Spleen (tissue), 11 donors: Measurements from ENCODE around the gene PLXNA3. TPM values are rescaled to one million over a fixed set of nuclear protein-coding genes. Genes with fewer than 3 reads are reported as not detected.
A peak's percentile ranks its signal among the peaks of the same experiment; 100 is the strongest.

Experiments used
- DNase-seq: peaks from one replicate; pipeline ENCODE4 v3.0.0-alpha.2; 2020
- H3K27ac ChIP-seq, 8 donors: fragments of 200-600 bp; sonication (generic) in 7 of 8; 1 replicate in 4 of 8; 2 replicates in 4 of 8; pipeline versions ENCODE4 v1.5.0 to v1.8.0; 2016 to 2021; ENCODE audit warnings: inconsistent platforms in 4 of 8, mild to moderate bottlenecking in 4 of 8, moderate library complexity in 1 of 8
- H3K27me3 ChIP-seq, 7 donors: fragments of 200-600 bp; sonication (generic) in 6 of 7; replicated peaks in 1 of 7; 1 replicate in 4 of 7; 2 replicates in 3 of 7; pipeline versions ENCODE4 v1.5.0 to v1.8.0; 2016 to 2021; ENCODE audit warnings: inconsistent platforms in 3 of 7, mild to moderate bottlenecking in 1 of 7
- H3K36me3 ChIP-seq, 6 donors: fragments of 200-600 bp; sonication (generic) in 5 of 6; 1 replicate in 4 of 6; 2 replicates in 2 of 6; pipeline versions ENCODE4 v1.5.0 to v1.8.0; 2016 to 2021; ENCODE audit warnings: inconsistent platforms in 2 of 6
- H3K4me1 ChIP-seq, 6 donors: fragments of 200-600 bp; sonication (generic) in 5 of 6; 1 replicate in 3 of 6; 2 replicates in 3 of 6; pipeline versions ENCODE4 v1.5.0 to v1.8.0; 2016 to 2021; ENCODE audit warnings: inconsistent platforms in 3 of 6
- H3K4me3 ChIP-seq, 8 donors: fragments of 200-600 bp; sonication (generic) in 7 of 8; 1 replicate in 4 of 8; 2 replicates in 4 of 8; pipeline versions ENCODE4 v1.5.0 to v1.8.0; 2016 to 2021; ENCODE audit warnings: inconsistent platforms in 4 of 8, mild to moderate bottlenecking in 4 of 8, moderate library complexity in 2 of 8
- H3K9me3 ChIP-seq, 8 donors: fragments of 200-600 bp; sonication (generic) in 7 of 8; 1 replicate in 4 of 8; 2 replicates in 4 of 8; pipeline versions ENCODE4 v1.5.0 to v1.8.0; 2016 to 2021; ENCODE audit warnings: inconsistent platforms in 4 of 8
- CTCF ChIP-seq, 11 experiments: fragments of 200-600 bp in 7 of 11; fragments of 450-650 bp in 4 of 11; sonication (generic) in 4 of 11; IDR thresholded peaks in 8 of 11; conservative IDR thresholded peaks in 3 of 11; 1 replicate in 7 of 11; 2 replicates in 4 of 11; pipeline versions ENCODE4 v1.4.0 to v1.8.0; 2016 to 2021; ENCODE audit warnings: antibody characterized with exemption in 11 of 11, inconsistent platforms in 4 of 11, mild to moderate bottlenecking in 1 of 11
- POLR2A ChIP-seq, 3 donors: fragments of 450-650 bp; IDR thresholded peaks; one replicate each; pipeline ENCODE4 v1.5.1; 2017; ENCODE audit warnings: antibody characterized with exemption in 3 of 3, mild to moderate bottlenecking in 1 of 3
- POLR2AphosphoS5 ChIP-seq, 3 donors: sonication (generic); formaldehyde crosslinking; IDR thresholded peaks; one replicate each; pipeline ENCODE4 v1.5.1; 2017; ENCODE audit warnings: antibody characterized with exemption in 3 of 3
- WGBS, 5 donors: extraction: QIAGEN DNeasy Blood & Tissue Kit in 3 of 5; methylation state at CpG; one replicate each; pipeline versions ENCODE4 v1.1.5 to v1.1.7; 2013 to 2018; 5-methylcytosine and 5-hydroxymethylcytosine counted together
- intact Hi-C: fragments of 100-400 bp; cut with DNase I; formaldehyde crosslinking; loops from one replicate; pipeline ENCODE4 v1.15.0; 2023; ENCODE audit warnings: low total_unique reads
- polyA plus RNA-seq, 3 donors: library from polyadenylated mRNA; stranded (reverse); fragments of 200-250 nt; gene quantifications; one replicate each; pipeline ENCODE4 v1.2.1, GENCODE V29; 2013
- total RNA-seq, 7 donors: library from RNA; depleted of rRNA in 3 of 7; stranded (reverse); fragments of >200 nt in 3 of 7; fragmentation: NEBNext Ultra II Directional in 4 of 7; extraction: Animal tissue kit (Norgen Biotek cat#: 25700) in 4 of 7; gene quantifications; one replicate each; pipeline versions ENCODE4 v1.1.0 to v1.2.1, GENCODE V29; 2016 to 2021
- donor health status: healthy with polysubstance abuse.
- donor health status: DM: no; HTN: no; CAD: no; lungs with moderate emphysema.
- donor health status: DM: no; HTN: no; CAD: no.
- donor health status: Bipolar disorder and iron deficiency.
- donor health status: healthy.
- donor health status: DM: no; HTN: no; CAD: no.
- donor health status: DM: yes; HTN: yes; CAD: no.

Gene PLXNA3
- total and polyA plus RNA-seq, 10 donors: 2.5 to 46.8 (median 14.7) TPM

DNA sequence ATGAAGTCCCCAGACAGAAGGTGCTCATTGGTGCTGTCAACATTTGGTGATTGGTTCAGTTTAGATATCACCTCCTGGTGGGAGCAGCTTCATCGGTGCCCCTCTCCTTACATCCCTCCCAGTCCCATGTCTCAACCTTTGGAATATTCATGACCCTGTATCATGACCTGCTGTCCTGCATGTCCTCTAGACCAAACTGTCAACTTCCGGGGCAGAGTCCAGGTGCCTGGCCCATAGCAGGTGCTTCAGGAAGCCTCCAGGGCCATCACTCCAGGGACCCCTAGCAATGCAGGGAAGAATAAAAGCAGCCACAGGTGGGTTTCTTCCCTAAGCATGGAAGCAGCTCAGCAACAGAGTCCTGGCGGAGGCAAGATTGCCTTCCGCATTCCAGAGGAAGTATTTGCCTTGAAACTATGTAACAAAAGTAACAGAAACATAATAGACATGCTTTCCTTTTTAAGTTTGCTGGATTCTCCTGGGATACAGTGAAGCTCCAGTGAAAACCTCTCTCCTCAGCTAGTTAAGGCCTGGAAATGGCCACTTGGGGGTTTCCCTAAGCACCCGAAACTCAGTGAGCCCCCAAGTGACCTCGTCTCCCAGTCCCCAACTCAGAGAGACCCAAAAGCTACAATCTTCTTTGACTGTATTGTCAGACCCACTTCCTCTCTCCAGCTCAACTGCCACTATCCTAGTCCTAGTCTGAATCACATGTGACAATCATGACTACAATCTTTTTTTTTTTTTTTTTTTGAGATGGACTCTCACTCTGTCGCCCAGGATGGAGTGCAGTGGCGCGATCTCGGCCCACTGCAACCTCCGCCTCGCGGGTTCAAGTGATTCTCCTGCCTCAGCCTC, 30.9 kb upstream of the PLXNA3 start:
- H3K9me3 ChIP-seq: no peaks in the 10 kb centered on the region
- intact Hi-C loops: no loop called here
- no peaks in the 10 kb centered on the region for H3K27me3 ChIP-seq
- peaks cover 3 to 58% (median 24%) of the 10 kb centered on the region in 6 donors for H3K4me1 ChIP-seq
- peak overlapping the region in 3 of 8 donors; percentile 62 to 86 (median 76) for H3K4me3 ChIP-seq
- peak overlapping the region in 5 of 8 donors; percentile 32 to 94 (median 92) for H3K27ac ChIP-seq
- peaks cover 0 to 7% (median 4%) of the 10 kb centered on the region in 6 donors for H3K36me3 ChIP-seq
- TF ChIP-seq CTCF (IDR thresholded peaks at IDR 0.05 in 8 of 11, conservative IDR thresholded peaks at IDR 0.05 in 3 of 11): no peak
- TF ChIP-seq POLR2A (IDR thresholded peaks at IDR 0.05): no peak
- no peak for TF ChIP-seq POLR2AphosphoS5 (IDR thresholded peaks at IDR 0.05)
- no peak for DNase-seq
- WGBS, 5 donors: 68 to 84% (median 82%) methylated on average over 11 to 13 of the region's 13 CpGs

GRCh38 chrX:154428176-154429171, 29.6 kb upstream of the PLXNA3 start, which contains the start of gene ATP6AP1:
TSS of gene ATP6AP1 (plus strand) at chrX:154428677. CDS start at chrX:154428693, 16 bp downstream.
- peaks cover 0 to 20% (median 12%) of the 10 kb centered on the region in 6 donors for H3K36me3 ChIP-seq

DNA sequence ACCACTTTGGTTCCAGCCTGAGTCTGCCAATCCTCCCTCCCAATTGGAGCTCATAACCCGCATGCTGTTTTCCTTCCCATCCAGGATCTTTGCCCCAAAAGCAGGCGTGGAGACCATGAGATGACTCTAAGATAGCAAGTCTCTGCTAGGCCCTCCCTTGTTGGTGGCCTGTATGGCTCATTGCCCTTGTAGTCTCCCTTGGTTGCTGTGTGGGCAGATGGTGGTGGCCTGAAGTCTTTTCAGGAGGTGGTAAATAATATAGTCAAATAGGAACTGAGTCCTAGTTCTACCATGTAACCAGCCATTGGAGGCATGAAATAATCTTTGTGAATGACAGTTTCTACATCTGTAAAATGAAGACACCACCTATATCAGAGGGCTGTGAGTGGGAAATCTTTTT, 28.4 kb upstream of the PLXNA3 start:
- peaks cover 0 to 33% (median 12%) of the 10 kb centered on the region in 6 donors for H3K36me3 ChIP-seq
- WGBS, 5 donors: 73 to 84% (median 82%) methylated on average over 2 of the region's 2 CpGs
- H3K27ac ChIP-seq: peak overlapping the region in 5 of 8 donors; percentile 71 to 94 (median 92)
- peak overlapping the region in 6 of 8 donors; percentile 62 to 86 (median 63) for H3K4me3 ChIP-seq
- H3K27me3 ChIP-seq: no peaks in the 10 kb centered on the region
- no peaks in the 10 kb centered on the region for H3K9me3 ChIP-seq
- H3K4me1 ChIP-seq: peaks cover 3 to 52% (median 26%) of the 10 kb centered on the region in 6 donors
- intact Hi-C loops: no loop called here
- no peak for DNase-seq
- no peak for TF ChIP-seq POLR2A (IDR thresholded peaks at IDR 0.05)
- no peak for TF ChIP-seq POLR2AphosphoS5 (IDR thresholded peaks at IDR 0.05)
- TF ChIP-seq CTCF (IDR thresholded peaks at IDR 0.05 in 8 of 11, conservative IDR thresholded peaks at IDR 0.05 in 3 of 11): no peak

More at GRCh38 chrX:154428176-154429171, 29.6 kb upstream of the PLXNA3 start, which contains the start of gene ATP6AP1:
- H3K4me3 ChIP-seq: peak within 1 kb of the TSS; percentile 62 to 86 (median 63)
- TF ChIP-seq POLR2AphosphoS5 (IDR thresholded peaks at IDR 0.05) (peak; percentile 86 to 91 (median 90)), CTCF (IDR thresholded peaks at IDR 0.05 in 8 of 11, conservative IDR thresholded peaks at IDR 0.05 in 3 of 11) (no peak), POLR2A (IDR thresholded peaks at IDR 0.05) (peak in 2 of 3 donors; percentile 26 to 51)
- DNase-seq: peak; percentile 94
- 7 to 56% (median 22%) methylated on average over 42 to 87 of the region's 87 CpGs for WGBS, 5 donors
- H3K4me1 ChIP-seq: peaks cover 3 to 61% (median 26%) of the 10 kb centered on the region in 6 donors
- H3K9me3 ChIP-seq: no peaks in the 10 kb centered on the region
- peak within 1 kb of the TSS; percentile 70 to 94 (median 90) for H3K27ac ChIP-seq
- H3K27me3 ChIP-seq: no peaks in the 10 kb centered on the region
- intact Hi-C loops: no loop called here
